HepG2 (cell line): ENCODE data around the gene ANKRD37. TPM values are rescaled to one million over a fixed set of nuclear protein-coding genes. Genes with fewer than 3 reads are reported as not detected.
A peak's percentile ranks its signal among the peaks of the same experiment; 100 is the strongest.

ENCODE experiments used
- AHR ChIP-seq: IDR thresholded peaks from 2 replicates; pipeline ENCODE4 v1.6.1; 2018; ENCODE audit warnings: missing genetic modification reagents, missing compliant biosample characterization
- BCL3 ChIP-seq: sonication (generic); formaldehyde crosslinking; IDR thresholded peaks from 2 replicates; pipeline ENCODE4 v1.5.1; 2020; ENCODE audit warnings: mild to moderate bottlenecking, missing genetic modification reagents, moderate library complexity
- GLMP ChIP-seq: sonication (generic); formaldehyde crosslinking; IDR thresholded peaks from 2 replicates; pipeline ENCODE4 v1.9.0; 2021; ENCODE audit warnings: missing genetic modification reagents, mild to moderate bottlenecking, borderline replicate concordance
- GPBP1L1 ChIP-seq: sonication (generic); formaldehyde crosslinking; IDR thresholded peaks from 2 replicates; pipeline ENCODE4 v1.5.0; 2020; ENCODE audit warnings: mild to moderate bottlenecking, missing genetic modification reagents
- HCFC1 ChIP-seq: fragments of 150-350 bp; IDR thresholded peaks from 2 replicates; pipeline ENCODE4 v1.6.1; 2014; ENCODE audit warnings: low read depth, low read length
- ISL2 ChIP-seq: sonication (generic); formaldehyde crosslinking; IDR thresholded peaks from 2 replicates; pipeline ENCODE4 v1.5.0; 2020; ENCODE audit warnings: missing genetic modification reagents
- REPIN1 ChIP-seq: sonication (generic); formaldehyde crosslinking; IDR thresholded peaks from 2 replicates; pipeline ENCODE4 v1.8.0; 2022; ENCODE audit warnings: missing genetic modification reagents, low read depth, mild to moderate bottlenecking, borderline replicate concordance
- SIN3A ChIP-seq: IDR thresholded peaks from 2 replicates; pipeline ENCODE4 v1.6.1; 2011; ENCODE audit warnings: low read depth, mild to moderate bottlenecking, control low read depth, low read length, borderline replicate concordance
- SIX1 ChIP-seq: sonication (generic); formaldehyde crosslinking; IDR thresholded peaks from 2 replicates; pipeline ENCODE4 v1.4.0; 2020; ENCODE audit warnings: missing genetic modification reagents, borderline replicate concordance
- SMAD3 ChIP-seq: sonication (generic); formaldehyde crosslinking; IDR thresholded peaks from 2 replicates; pipeline ENCODE4 v1.4.0; 2020; ENCODE audit warnings: missing genetic modification reagents
- SNAI1 ChIP-seq: sonication (generic); formaldehyde crosslinking; IDR thresholded peaks from 2 replicates; pipeline ENCODE4 v1.5.0; 2020; ENCODE audit warnings: mild to moderate bottlenecking, missing genetic modification reagents, borderline replicate concordance
- TSC22D2 ChIP-seq: sonication (generic); formaldehyde crosslinking; IDR thresholded peaks from 2 replicates; pipeline ENCODE4 v1.5.1; 2020; ENCODE audit warnings: missing genetic modification reagents, mild to moderate bottlenecking, borderline replicate concordance
- ZBTB20 ChIP-seq: sonication (generic); formaldehyde crosslinking; IDR thresholded peaks from 2 replicates; pipeline ENCODE4 v1.8.1; 2023; ENCODE audit warnings: missing genetic modification reagents, low read depth, mild to moderate bottlenecking, borderline replicate concordance
- ZBTB33 ChIP-seq: sonication (generic); formaldehyde crosslinking; IDR thresholded peaks from 2 replicates; pipeline ENCODE4 v1.4.0; 2020; ENCODE audit warnings: missing genetic modification reagents
- ZNF207 ChIP-seq: fragments of 450-650 bp; IDR thresholded peaks from 2 replicates; pipeline ENCODE4 v1.6.1; 2016; ENCODE audit warnings: antibody characterized with exemption, borderline replicate concordance
- ZNF496 ChIP-seq: sonication (generic); formaldehyde crosslinking; IDR thresholded peaks from 2 replicates; pipeline ENCODE4 v1.8.1; 2023; ENCODE audit warnings: mild to moderate bottlenecking, moderate library complexity, missing genetic modification reagents; ENCODE audit not compliant: insufficient replicate concordance
- ZNF597 ChIP-seq: sonication (generic); formaldehyde crosslinking; IDR thresholded peaks from 2 replicates; pipeline ENCODE4 v1.5.0; 2020; ENCODE audit warnings: missing genetic modification reagents
- ZSCAN29 ChIP-seq: sonication (generic); formaldehyde crosslinking; conservative IDR thresholded peaks from 2 replicates; pipeline ENCODE4 v1.4.0; 2020; ENCODE audit warnings: mild to moderate bottlenecking, missing genetic modification reagents
- polyA plus RNA-seq, 8 experiments: library from polyadenylated mRNA; depleted of rRNA in 3 of 8; stranded (reverse) in 7 of 8; unstranded in 1 of 8; fragments of >200 nt; fragmentation: Illumina TruSeq in 4 of 8; extraction: Trizol in 4 of 8; gene quantifications; 2 replicates each; pipeline versions ENCODE4 v1.2.1 to v1.2.3, GENCODE V29; 2011 to 2016; ENCODE audit warnings: low read depth in 4 of 8, missing spikeins in 1 of 8, mixed read lengths in 1 of 8; ENCODE audit not compliant: insufficient read depth in 1 of 8
- total RNA-seq, 5 experiments: library from RNA; depleted of rRNA; stranded (reverse); fragments of >200 nt; fragmentation: Illumina TruSeq; extraction: Trizol; gene quantifications; 2 replicates each; pipeline ENCODE4 v1.2.3, GENCODE V29; 2016; ENCODE audit warnings: low read depth in 1 of 5
- TF ChIP-seq, protein P1 (sequence below): sonication (generic); formaldehyde crosslinking; IDR thresholded peaks from 2 replicates; pipeline ENCODE4 v1.4.0; 2020; ENCODE audit warnings: missing genetic modification reagents

Gene ANKRD37
- total and polyA plus RNA-seq, 2 of the 13 experiments (the other 11 are each of a cell fraction or from before 2014, with no cell fraction given) = 2.2 to 51.4 TPM

GRCh38 chr4:185425647-185426352 lies 29.2 kb downstream of the ANKRD37 start, which contains the start of gene UFSP2 (continued):
- TF ChIP-seq ZBTB33 (CRISPR knock-in tag) (0 out of 2 replicates have a peak, but pooled peaks have one; percentile 3), SIN3A (peak; percentile 99), ZNF207 (no peak), REPIN1 (CRISPR knock-in tag) (no peak), ISL2 (peak; percentile 81), ZNF597 (0 out of 2 replicates have a peak, but pooled peaks have one; percentile 55), GLMP (no peak), GPBP1L1 (no peak), TSC22D2 (no peak), SIX1 (CRISPR knock-in tag) (no peak), SNAI1 (0 out of 2 replicates have a peak, but pooled peaks have one; percentile 46), HCFC1 (peak; percentile 87), ZBTB20 (0 out of 2 replicates have a peak, but pooled peaks have one; percentile 27), BCL3 (peak; percentile 67; the same call in 1 of the 2 replicates), AHR (CRISPR knock-in tag) (0 out of 2 replicates have a peak, but pooled peaks have one; percentile 32), SMAD3 (CRISPR knock-in tag) (0 out of 2 replicates have a peak, but pooled peaks have one; percentile 44), ZSCAN29 (0 out of 2 replicates have a peak, but pooled peaks have one; percentile 47), ZNF496 (CRISPR knock-in tag) (no peak)
- TF ChIP-seq, protein P1, sequence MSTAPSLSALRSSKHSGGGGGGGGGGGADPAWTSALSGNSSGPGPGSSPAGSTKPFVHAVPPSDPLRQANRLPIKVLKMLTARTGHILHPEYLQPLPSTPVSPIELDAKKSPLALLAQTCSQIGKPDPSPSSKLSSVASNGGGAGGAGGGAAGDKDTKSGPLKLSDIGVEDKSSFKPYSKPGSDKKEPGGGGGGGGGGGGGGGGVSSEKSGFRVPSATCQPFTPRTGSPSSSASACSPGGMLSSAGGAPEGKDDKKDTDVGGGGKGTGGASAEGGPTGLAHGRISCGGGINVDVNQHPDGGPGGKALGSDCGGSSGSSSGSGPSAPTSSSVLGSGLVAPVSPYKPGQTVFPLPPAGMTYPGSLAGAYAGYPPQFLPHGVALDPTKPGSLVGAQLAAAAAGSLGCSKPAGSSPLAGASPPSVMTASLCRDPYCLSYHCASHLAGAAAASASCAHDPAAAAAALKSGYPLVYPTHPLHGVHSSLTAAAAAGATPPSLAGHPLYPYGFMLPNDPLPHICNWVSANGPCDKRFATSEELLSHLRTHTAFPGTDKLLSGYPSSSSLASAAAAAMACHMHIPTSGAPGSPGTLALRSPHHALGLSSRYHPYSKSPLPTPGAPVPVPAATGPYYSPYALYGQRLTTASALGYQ (CRISPR knock-in tag) = no peak
